Measurements from ENCODE around the gene CXorf65.
A peak's percentile ranks its signal among the peaks of the same experiment; 100 is the strongest.

The CXorf65 gene

GRCh38 chrX:71107245-71107644, 705 bp upstream of the CXorf65 start:
- DNase-seq (ENCODE audit: low read depth in 2 of 2, low spot score in 1 of 2) = no peak

GRCh38 chrX:71105628-71106027, 912 bp downstream of the CXorf65 start:
- DNase-seq (ENCODE audit: low read depth in 2 of 2, low spot score in 1 of 2) = no peak

- DNase-seq (ENCODE audit: low read depth in 2 of 2, low spot score in 1 of 2) = peak in 1 of 2 donors; percentile 47
Observed at GRCh38 chrX:71103110-71103983, 3.2 kb downstream of the CXorf65 start.

- DNase-seq (ENCODE audit: low read depth in 2 of 2, low spot score in 1 of 2) = no peak
Observed at GRCh38 chrX:71102292-71102691, 4.2 kb downstream of the CXorf65 start.

- no peak for DNase-seq (ENCODE audit: low read depth in 2 of 2, low spot score in 1 of 2)
Observed at GRCh38 chrX:71100581-71101505, 5.7 kb downstream of the CXorf65 start.

- no peak for DNase-seq (ENCODE audit: low read depth in 2 of 2, low spot score in 1 of 2)
Observed at GRCh38 chrX:71099736-71100135, 6.8 kb downstream of the CXorf65 start.

- DNase-seq (ENCODE audit: low read depth in 2 of 2, low spot score in 1 of 2) = no peak
Observed at GRCh38 chrX:71098951-71099506, 7.5 kb downstream of the CXorf65 start.

- DNase-seq (ENCODE audit: low read depth in 2 of 2, low spot score in 1 of 2) = peak; percentile 43 to 63
Observed at GRCh38 chrX:71098302-71098701, 8.2 kb downstream of the CXorf65 start.

GRCh38 chrX:71096760-71097032, 9.8 kb downstream of the CXorf65 start:
- no peak for DNase-seq (ENCODE audit: low read depth in 2 of 2, low spot score in 1 of 2)

GRCh38 chrX:71095981-71096759, 10.4 kb downstream of the CXorf65 start:
- no peak for DNase-seq (ENCODE audit: low read depth in 2 of 2, low spot score in 1 of 2)

GRCh38 chrX:71095555-71095980, 11.0 kb downstream of the CXorf65 start, which contains the start of gene FOXO4:
FOXO4 (plus strand) TSS chrX:71095851; CDS start chrX:71096529, 678 bp downstream.
- DNase-seq (ENCODE audit: low read depth in 2 of 2, low spot score in 1 of 2) = peak; percentile 73 to 79

GRCh38 chrX:71095033-71095432, 11.5 kb downstream of the CXorf65 start:
- DNase-seq (ENCODE audit: low read depth in 2 of 2, low spot score in 1 of 2) = no peak

GRCh38 chrX:71091263-71091662, 15.3 kb downstream of the CXorf65 start:
- DNase-seq (ENCODE audit: low read depth in 2 of 2, low spot score in 1 of 2) = no peak

- DNase-seq (ENCODE audit: low read depth in 2 of 2, low spot score in 1 of 2) = no peak
Observed at GRCh38 chrX:71085900-71086299, 20.6 kb downstream of the CXorf65 start.

GRCh38 chrX:71082822-71083221, 23.7 kb downstream of the CXorf65 start:
- DNase-seq (ENCODE audit: low read depth in 2 of 2, low spot score in 1 of 2) = no peak

- DNase-seq (ENCODE audit: low read depth in 2 of 2, low spot score in 1 of 2) = no peak
Observed at GRCh38 chrX:71082124-71082647, 24.4 kb downstream of the CXorf65 start.

- DNase-seq (ENCODE audit: low read depth in 2 of 2, low spot score in 1 of 2) = no peak
Observed at GRCh38 chrX:71081330-71082123, 25.0 kb downstream of the CXorf65 start.

- no peak for DNase-seq (ENCODE audit: low read depth in 2 of 2, low spot score in 1 of 2)
Observed at GRCh38 chrX:71070531-71070930, 36.0 kb downstream of the CXorf65 start.

- peak; percentile 64 to 78 for DNase-seq (ENCODE audit: low read depth in 2 of 2, low spot score in 1 of 2)
Observed at GRCh38 chrX:71068044-71068918, 38.3 kb downstream of the CXorf65 start, which contains the start of gene SNX12. SNX12 (minus strand) TSS chrX:71068334; CDS start chrX:71068306, 28 bp downstream.
